H54 (cell line): ENCODE measurements around the gene CD160.
"Not testable (repeated sequence)": the region's sequence is repeated elsewhere in the genome, so short reads cannot be mapped to it uniquely, and the experiment has no call there.

Experiments used
- DNase-seq: peaks from one replicate; pipeline ENCODE4 v3.0.0; 2011; ENCODE audit warnings: low spot score, mixed read lengths; ENCODE audit not compliant: insufficient read length
- FAIRE-seq: peaks from 3 replicates; lab custom pipeline; 2011; peaks lifted over from hg19 to GRCh38; lab: Jason Lieb, UNC
- POLR2A ChIP-seq: IDR thresholded peaks from 2 replicates; pipeline ENCODE4 v1.6.1; 2011; ENCODE audit warnings: low read depth, mild to moderate bottlenecking, low read length

The CD160 gene, protein sequence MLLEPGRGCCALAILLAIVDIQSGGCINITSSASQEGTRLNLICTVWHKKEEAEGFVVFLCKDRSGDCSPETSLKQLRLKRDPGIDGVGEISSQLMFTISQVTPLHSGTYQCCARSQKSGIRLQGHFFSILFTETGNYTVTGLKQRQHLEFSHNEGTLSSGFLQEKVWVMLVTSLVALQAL

DNA sequence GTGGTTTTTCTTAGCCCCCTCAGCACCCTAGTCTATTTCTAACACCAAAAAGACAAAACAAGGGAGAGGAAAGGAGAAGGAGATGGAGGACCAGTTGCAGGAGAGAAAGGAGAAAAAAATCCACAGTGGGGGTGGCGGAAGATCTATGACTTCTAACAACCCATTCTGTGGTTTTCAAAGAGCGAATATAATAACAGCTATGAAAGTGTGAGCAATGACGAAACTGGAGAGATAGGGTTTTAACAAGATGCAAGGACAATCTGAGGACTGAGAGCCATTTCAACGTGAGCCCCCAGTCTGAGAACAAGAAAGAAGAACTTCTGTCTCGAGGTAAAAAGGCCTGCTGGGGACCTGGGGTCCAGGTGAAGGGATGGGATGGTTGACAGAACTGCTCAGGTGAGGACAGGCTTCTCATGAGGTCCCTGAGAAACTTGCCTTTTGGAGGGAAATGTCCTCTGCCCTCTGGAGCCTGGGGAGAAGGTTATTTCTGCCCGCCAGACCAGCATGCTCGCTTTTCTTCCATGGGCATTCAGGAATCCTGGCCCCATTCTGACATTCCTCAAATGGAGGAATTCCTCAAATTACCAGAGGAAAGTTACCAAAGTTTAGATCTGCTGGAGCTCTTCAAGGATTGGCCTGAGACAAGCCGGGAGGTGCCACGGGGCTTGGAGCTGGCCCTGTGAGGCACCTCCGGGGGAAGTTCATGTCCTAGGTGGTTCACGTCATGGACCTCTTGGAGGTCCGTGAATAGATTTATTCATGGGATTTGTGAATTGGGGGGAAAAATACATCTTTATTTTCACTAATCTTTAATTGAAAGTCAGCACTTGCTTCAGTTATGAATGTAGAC is at the start of gene CD160:
Gene CD160 (plus strand): TSS at position 270 of the 850 bp plus-strand sequence. CDS start 8,829 bp downstream, outside the sequence.
- no peak for DNase-seq
- FAIRE-seq: no peak
- TF ChIP-seq POLR2A: no peak

DNA sequence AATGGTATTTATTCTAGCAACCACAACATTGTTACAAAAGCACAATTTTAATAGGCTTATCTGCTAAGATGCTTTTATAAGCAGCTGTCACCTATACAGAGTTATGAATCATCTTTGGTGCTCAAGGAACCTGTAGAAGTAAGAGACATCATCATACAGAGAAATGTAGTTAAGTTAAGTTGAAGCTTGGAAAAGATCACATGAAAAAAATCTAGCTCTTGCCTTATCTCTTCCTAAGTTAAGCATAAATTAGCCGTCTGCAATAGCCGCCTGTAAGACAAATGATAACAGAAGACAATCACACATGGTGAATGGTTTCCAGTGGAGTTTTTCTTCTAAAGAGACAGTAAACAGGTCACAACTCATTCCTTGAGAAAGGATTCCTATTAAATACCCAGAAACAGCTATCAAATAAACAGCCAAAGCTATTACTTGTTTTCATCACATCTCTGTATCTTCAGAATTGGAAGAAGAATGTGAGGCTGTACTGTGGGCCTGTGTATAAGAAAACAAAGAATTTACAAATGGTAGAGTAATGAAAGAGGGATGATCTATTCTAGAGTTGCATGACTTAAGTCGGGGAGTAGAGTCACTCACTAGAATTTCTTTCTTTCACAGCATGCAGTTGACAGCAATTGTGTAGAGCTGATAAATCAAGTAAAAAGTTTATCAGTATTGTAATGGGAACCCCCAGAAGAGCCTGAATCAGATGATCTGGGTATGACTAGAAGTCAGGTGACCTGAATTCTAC is 48.1 kb upstream of the CD160 start:
- not testable (repeated sequence) for DNase-seq, FAIRE-seq

DNA sequence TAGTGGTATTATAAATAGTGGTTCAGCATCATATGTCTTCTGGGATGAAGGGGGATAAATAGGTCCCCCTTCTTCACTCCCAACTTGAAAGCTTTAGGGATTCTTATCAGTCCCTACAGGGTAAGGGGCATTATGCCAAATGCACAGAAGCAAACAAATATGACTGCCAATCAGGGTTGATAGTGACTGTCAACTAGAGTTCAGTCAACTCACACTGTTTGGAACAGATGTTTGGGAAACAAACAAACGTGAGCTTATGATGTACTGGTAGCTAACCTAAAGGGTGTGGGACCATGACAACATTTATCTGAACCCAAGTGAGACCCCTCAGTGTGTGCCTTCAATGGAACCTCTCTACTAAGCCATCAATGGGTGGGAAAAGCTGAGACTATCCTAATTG is 46.1 kb upstream of the CD160 start:
- DNase-seq, FAIRE-seq: not testable (repeated sequence)

DNA sequence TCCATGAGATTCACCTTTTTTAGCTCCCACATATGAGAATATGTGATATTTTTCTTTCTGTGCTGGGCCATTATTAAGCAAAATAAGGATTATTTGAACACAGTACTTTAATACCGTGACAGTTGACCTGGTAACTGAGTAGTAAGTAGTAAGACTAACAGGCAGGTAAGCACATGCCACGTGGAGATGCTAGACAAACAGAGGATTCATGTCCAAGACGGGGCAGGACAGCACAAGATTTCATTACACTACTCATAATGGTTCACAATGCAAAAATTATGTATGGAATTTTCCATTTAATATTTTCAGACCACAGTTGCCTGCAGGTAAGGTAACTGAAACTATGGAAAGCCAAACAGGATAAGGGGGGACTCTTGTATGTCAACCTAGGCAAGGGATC is 34.4 kb upstream of the CD160 start:
- not testable (repeated sequence) for DNase-seq

DNA sequence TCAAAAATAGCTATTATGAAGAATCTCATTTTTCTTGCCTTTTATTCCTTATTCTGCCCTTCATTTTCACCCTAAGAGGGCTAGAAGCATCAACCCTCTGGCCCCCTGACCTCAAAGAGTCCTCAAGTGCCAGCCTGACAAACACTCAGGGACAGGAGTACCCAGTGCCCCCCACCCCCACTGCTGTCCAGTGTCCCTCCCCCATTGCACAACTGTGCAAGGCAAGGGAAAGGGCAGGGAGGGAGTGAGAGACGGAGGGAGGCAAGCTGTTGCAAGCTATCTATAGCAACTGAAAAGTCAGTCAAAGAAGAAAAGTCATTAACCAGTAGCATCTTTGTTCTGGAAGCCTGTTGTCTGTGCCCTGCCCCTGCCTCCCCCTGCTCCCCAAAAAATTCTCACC is 33.2 kb upstream of the CD160 start:
- DNase-seq, FAIRE-seq: not testable (repeated sequence)

More for the DNA sequence above, 34.4 kb upstream of the CD160 start:
- not testable (repeated sequence) for FAIRE-seq

DNA sequence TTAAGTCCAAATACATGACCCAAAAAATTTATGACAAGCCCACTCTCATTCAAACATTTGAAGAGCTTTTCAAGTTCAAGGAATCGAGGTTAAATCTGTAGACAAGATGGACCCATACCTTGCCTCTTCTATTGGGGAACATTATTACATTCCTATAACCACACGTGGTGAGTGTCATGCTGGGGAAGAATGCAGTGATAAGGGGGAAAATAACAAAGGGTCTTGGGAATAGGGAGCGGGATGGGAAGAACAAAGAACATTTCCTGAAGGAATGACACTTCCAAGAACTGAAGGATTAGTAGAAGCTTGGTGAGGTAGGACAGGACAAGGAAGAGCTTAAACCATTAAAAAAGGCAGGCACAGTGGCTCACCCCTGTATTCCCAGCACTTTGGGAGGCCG is 31.0 kb upstream of the CD160 start:
- FAIRE-seq (no peak), DNase-seq (no peak)
- TF ChIP-seq POLR2A: no peak

DNA sequence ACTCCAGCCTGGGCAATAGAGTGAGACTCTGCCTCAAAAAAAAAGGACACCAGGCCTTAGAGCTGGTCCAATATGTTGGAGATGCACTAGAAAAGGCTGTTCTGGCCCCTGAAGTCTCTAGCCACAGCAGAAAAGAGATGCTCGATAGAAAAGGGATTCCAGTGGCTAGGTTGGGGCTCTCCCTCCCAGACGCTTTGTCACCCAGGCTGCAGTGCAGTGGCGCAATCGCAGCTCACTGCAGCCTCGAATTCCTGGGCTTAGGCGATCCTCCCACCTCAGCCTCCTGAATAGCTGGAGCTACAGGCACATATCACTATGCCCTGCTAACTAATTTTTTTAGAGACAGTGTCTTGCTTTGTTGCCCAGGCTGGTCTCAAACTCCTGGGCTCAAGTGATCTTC is 30.4 kb upstream of the CD160 start:
- TF ChIP-seq POLR2A: no peak
- DNase-seq (no peak), FAIRE-seq (no peak)

DNA sequence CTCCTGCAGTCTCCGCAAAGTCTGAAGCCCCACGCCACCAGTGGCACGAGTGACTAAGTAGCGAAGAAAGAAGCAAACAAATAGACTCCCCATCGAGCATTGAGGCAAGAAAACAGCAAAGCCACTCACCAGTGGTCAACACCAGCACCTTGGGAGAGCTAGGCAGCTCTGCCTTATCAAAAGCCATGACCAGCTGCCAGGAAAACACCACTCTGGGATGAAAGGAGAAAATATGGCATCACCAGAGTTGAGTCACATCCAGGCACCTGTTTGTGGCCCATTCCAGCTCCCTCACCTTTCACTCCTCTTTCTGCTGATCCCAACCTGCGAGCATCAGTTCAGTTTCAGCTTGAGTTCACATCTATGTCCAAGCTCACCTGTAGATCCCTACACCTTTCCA is 29.4 kb upstream of the CD160 start:
- TF ChIP-seq POLR2A: no peak
- FAIRE-seq: no peak
- no peak for DNase-seq

DNA sequence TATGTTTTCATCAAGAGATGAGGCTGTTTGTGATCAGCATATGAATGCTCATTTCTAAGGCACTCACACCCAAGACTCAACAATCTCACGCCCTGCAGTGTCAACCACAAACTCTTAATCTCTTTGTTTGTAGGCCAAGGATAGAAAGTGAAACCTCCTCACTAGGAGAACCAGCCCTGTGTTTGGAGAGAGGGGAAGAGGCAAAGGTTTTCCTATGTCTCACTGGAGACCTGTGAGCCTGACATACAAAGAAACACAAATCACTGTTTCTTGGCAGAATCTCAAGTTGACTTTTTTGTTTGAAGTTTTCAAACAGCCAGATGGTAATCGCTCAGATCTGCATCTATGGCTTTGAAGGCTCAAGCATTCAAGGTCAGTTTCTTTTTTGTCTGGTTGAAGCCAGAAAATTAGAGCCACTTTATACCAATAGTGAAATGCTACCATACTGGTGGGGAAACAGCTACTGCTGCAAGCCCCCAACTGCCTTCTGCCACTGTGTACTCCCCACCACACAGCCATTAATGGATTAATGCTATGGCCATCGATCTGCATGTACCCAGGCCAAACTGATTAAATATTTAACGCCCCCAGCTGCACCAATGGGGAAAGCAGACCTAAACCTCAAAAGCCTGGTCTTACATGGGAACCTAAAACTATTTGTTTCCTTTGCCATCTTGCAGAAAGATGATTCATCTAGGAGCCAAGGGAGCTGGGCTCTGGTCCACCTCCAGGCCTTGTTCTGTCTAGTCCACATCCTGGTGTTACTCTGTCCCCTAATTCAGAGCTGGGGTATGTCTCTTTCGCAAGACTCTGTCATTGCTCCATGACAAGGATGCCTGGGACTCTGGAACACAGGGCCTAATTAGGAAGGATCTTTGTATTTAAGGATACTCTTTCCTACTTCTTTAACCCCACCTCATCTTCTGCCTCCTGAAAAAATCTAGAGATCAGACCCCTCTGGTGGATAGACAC is 28.4 kb upstream of the CD160 start:
- DNase-seq (peak; percentile 37), FAIRE-seq (no peak)

DNA sequence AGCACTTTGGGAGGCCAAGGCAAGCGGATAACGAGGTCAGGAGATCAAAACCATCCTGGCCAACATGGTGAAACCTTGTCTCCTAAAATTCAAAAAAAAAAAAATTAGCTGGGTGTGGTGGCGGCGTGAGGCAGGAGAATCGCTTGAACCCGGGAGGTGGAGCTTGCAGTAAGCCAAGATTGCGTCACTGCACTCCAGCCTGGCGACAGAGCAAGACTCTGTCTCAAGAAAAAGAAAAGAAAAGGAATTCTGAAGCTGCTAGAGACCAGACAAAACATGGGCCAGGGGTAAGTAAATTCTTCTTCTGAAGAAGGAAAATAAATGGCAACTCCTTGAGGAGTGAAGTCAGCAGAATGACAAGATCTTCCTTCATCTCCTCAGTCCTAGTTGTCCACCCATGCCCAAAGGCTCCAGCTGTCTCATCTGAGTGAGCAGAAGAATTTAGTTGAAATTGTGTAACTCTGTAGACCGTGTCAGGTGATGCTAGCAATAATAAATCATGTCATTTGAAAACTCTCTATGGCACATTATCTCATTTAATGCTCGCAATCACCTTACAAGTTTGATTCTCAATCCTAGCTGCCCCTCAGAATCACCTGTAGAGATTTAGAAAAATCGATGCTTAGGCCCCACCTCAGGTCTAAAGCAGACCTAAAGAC is 26.4 kb upstream of the CD160 start:
- no peak for TF ChIP-seq POLR2A

More for the DNA sequence above, 28.4 kb upstream of the CD160 start:
- no peak for TF ChIP-seq POLR2A

DNA sequence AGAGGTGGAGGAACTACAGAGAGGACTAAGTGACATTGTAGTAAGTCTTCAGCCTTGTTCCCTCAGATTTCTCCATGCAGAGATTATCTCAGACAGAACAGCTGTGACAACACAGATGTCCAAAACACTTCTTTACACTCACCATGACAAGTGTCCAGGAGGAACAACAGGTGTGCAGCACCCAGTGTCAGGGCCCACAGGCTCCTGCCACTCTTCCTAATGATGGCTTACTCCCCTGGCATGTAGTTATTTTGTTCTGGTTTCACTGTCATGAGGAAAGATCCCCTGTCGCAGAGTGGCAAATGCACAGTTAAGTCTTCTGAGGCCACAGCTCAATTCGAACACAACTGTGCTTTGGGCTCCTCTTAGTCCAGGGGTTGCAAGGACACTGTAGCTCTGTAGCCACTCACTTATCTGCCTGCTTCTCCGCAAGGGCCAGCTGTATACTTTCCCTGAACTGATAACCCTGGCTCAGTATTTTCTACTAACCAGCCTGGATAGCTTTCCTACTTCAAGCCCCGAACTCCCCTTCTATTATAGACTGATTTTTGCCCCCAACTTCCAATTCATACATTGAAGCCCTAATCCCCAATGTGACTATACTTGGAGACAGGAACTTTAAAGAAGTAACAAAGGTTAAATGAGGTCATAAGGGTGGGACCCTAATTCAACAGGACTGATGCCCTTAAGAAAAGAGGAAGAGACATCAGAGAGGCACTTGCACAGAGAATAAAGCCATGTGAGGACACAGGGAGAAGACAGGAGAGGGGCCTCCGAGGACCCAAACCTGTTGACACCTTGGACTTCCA is 23.3 kb upstream of the CD160 start:
- no peak for FAIRE-seq
- no peak for TF ChIP-seq POLR2A
- DNase-seq: no peak

More for the DNA sequence above, 26.4 kb upstream of the CD160 start:
- FAIRE-seq (no peak), DNase-seq (no peak)

DNA sequence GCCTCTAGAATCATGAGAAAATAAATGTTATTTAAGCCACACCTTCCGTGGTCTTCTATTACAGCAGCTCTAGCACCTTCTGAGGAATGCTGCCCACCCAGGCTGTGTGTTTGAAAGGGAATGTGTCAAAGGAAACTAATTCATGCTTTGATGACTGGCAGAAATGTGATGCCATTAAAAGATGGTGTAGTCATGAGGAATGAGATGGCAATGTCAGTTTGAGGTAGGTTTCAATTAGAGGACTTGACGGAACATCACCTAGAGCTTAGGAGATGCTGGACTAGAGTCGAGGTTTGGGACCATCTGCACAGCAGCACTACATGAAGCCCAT is 22.7 kb upstream of the CD160 start:
- DNase-seq: no peak

More for the DNA sequence above, 22.7 kb upstream of the CD160 start:
- no peak for FAIRE-seq
- no peak for TF ChIP-seq POLR2A
